A549 (cell line): ENCODE data around the gene HSD3B7.

Experiments
- CEBPB ChIP-seq, 2 experiments: fragments of >200 bp in 1 of 2; sonication (Bioruptor Twin) in 1 of 2; formaldehyde crosslinking in 1 of 2; IDR thresholded peaks; 2 replicates each; pipeline ENCODE4 v1.6.1; 2012 to 2016
- CTCF ChIP-seq: fragments of >200 bp; sonication (Bioruptor Twin); formaldehyde crosslinking; IDR thresholded peaks from 3 replicates; pipeline ENCODE4 v1.5.1; 2016
- EP300 ChIP-seq, 2 experiments: fragments of >200 bp; sonication (Bioruptor Twin); formaldehyde crosslinking; IDR thresholded peaks; 2 replicates in 1 of 2; 3 replicates in 1 of 2; pipeline ENCODE4 v1.6.1; 2016 to 2017
- KDM1A ChIP-seq: fragments of 200-600 bp; sonication (generic); IDR thresholded peaks from 2 replicates; pipeline ENCODE4 v1.6.1; 2016; ENCODE audit warnings: low read depth, mild to moderate bottlenecking
- NFE2L2 ChIP-seq: fragments of 150-350 bp; conservative IDR thresholded peaks from 2 replicates; pipeline ENCODE4 v1.6.1; 2014; ENCODE audit warnings: low read length
- POLR2A ChIP-seq: IDR thresholded peaks from 2 replicates; pipeline ENCODE4 v1.6.1; 2012; ENCODE audit warnings: mild to moderate bottlenecking, low read length
- POLR2AphosphoS2 ChIP-seq: conservative IDR thresholded peaks from 2 replicates; pipeline ENCODE4 v1.6.1; 2012; ENCODE audit warnings: low read length, improper control_type of control experiment, inconsistent platforms
- RAD21 ChIP-seq, 2 experiments: fragments of >200 bp in 1 of 2; sonication (Bioruptor Twin) in 1 of 2; formaldehyde crosslinking in 1 of 2; IDR thresholded peaks in 1 of 2; conservative IDR thresholded peaks in 1 of 2; 2 replicates in 1 of 2; 3 replicates in 1 of 2; pipeline ENCODE4 v1.6.1; 2012 to 2018; ENCODE audit warnings: inconsistent platforms in 1 of 2
- TP53 ChIP-seq: fragments of 250-450 bp; sonication (Bioruptor Pico); IDR thresholded peaks from 2 replicates; pipeline ENCODE4 v1.5.0; 2021; ENCODE audit warnings: mild to moderate bottlenecking, moderate library complexity
- TF ChIP-seq, protein P1 (sequence below): fragments of 200-600 bp; sonication (generic); IDR thresholded peaks from 2 replicates; pipeline ENCODE4 v1.6.1; 2016; ENCODE audit warnings: antibody characterized with exemption, mild to moderate bottlenecking, moderate library complexity

DNA sequence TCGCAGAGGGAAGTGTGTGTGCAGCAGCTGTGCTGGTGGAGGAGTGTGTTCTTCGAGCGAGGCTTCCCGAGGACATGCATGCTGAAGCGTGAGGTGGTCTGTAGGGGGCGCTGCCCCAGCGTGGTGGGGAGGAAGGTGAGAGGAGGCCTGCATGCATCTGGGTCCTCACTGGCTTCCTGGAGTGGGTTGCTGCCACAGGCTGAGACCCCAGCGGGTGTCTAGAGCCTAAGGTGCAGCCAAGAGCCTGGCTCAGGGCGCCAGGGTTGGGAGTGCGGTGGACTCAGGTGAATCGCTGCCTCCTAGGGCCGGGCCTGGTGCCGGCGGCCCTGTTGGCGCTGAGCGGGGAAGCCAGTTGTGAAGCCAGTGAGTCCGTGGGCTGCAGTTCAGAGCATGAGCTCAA, 7.5 kb upstream of the HSD3B7 start:
- no peak for TF ChIP-seq EP300 (IDR thresholded peaks at IDR 0.05)
- TF ChIP-seq CTCF = peak; percentile 14; the same call in 1 of the 3 replicates
- TF ChIP-seq POLR2AphosphoS2 = no peak
- TF ChIP-seq KDM1A = no peak
- TF ChIP-seq POLR2A = no peak
- TF ChIP-seq, protein P1, sequence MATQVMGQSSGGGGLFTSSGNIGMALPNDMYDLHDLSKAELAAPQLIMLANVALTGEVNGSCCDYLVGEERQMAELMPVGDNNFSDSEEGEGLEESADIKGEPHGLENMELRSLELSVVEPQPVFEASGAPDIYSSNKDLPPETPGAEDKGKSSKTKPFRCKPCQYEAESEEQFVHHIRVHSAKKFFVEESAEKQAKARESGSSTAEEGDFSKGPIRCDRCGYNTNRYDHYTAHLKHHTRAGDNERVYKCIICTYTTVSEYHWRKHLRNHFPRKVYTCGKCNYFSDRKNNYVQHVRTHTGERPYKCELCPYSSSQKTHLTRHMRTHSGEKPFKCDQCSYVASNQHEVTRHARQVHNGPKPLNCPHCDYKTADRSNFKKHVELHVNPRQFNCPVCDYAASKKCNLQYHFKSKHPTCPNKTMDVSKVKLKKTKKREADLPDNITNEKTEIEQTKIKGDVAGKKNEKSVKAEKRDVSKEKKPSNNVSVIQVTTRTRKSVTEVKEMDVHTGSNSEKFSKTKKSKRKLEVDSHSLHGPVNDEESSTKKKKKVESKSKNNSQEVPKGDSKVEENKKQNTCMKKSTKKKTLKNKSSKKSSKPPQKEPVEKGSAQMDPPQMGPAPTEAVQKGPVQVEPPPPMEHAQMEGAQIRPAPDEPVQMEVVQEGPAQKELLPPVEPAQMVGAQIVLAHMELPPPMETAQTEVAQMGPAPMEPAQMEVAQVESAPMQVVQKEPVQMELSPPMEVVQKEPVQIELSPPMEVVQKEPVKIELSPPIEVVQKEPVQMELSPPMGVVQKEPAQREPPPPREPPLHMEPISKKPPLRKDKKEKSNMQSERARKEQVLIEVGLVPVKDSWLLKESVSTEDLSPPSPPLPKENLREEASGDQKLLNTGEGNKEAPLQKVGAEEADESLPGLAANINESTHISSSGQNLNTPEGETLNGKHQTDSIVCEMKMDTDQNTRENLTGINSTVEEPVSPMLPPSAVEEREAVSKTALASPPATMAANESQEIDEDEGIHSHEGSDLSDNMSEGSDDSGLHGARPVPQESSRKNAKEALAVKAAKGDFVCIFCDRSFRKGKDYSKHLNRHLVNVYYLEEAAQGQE = no peak
- no peak for TF ChIP-seq NFE2L2
- no peak for TF ChIP-seq CEBPB (IDR thresholded peaks at IDR 0.05)
- no peak for TF ChIP-seq RAD21 (conservative IDR thresholded peaks at IDR 0.05 in 1 of 2, IDR thresholded peaks at IDR 0.05 in 1 of 2)
- no peak for TF ChIP-seq TP53 (CRISPR knock-in tag)
